Measurements from ENCODE around the gene NME8. TPM values are rescaled to one million over a fixed set of nuclear protein-coding genes. Genes with fewer than 3 reads are reported as not detected.

NME8 gene
- total and polyA plus RNA-seq, 2 of the 4 experiments (the other 2 are of a cell fraction): not detected

GRCh38 chr7:37916673-37917660 is 68.6 kb downstream of the NME8 start, which contains the start of gene SFRP4:
SFRP4 (minus strand) TSS chr7:37916817; CDS start chr7:37916537, 280 bp downstream.
- Histone ChIP-seq H3K4me3 (ENCODE audit: insufficient read depth, low read depth, low read length) (no peak within 1 kb of the TSS), H4K91ac (ENCODE audit: insufficient read depth, low read depth, low read length) (no peak within 1 kb of the TSS), H3K79me1 (ENCODE audit: low read depth in 1 of 2, low read length in 2 of 2) (no peaks in the 10 kb centered on the region), H2BK120ac (ENCODE audit: low read depth, low read length) (no peak within 1 kb of the TSS), H3K18ac (ENCODE audit: low read depth, low read length) (no peak within 1 kb of the TSS), H3K9me1 (ENCODE audit: insufficient read depth, low read length) (no peaks in the 10 kb centered on the region), H3K27me3 (ENCODE audit: control insufficient read depth, insufficient read depth, low read length) (peaks cover 3% of the 10 kb centered on the region; the same call in 1 of the 2 replicates), H2BK5ac (ENCODE audit: low read depth, low read length, poor library complexity, severe bottlenecking) (no peak within 1 kb of the TSS), H3K23ac (ENCODE audit: low read depth, low read length) (no peak within 1 kb of the TSS), H3K9ac (ENCODE audit: low read depth, low read length) (no peak within 1 kb of the TSS), H4K20me1 (ENCODE audit: insufficient read depth, low read length) (no peaks in the 10 kb centered on the region), H3K27ac (ENCODE audit: insufficient read depth, low read length) (no peak within 1 kb of the TSS), H3K36me3 (ENCODE audit: control insufficient read depth, insufficient read depth, low read length) (no peaks in the 10 kb centered on the region), H2AK9ac (replicated peaks; ENCODE audit: low read depth, low read length, poor library complexity) (no peak within 1 kb of the TSS), H2AK5ac (ENCODE audit: low read depth, low read length) (no peak within 1 kb of the TSS), H3K14ac (replicated peaks; ENCODE audit: low read depth, low read length) (no peak within 1 kb of the TSS), H3K4ac (ENCODE audit: low read depth, low read length) (no peak within 1 kb of the TSS), H3K9me3 (ENCODE audit: control insufficient read depth, insufficient read depth, low read length) (no peaks in the 10 kb centered on the region), H2AFZ (replicated peaks; ENCODE audit: low read length, poor library complexity) (peak within 1 kb of the TSS; percentile 59), H3K4me1 (ENCODE audit: control insufficient read depth, insufficient read depth, low read length) (no peaks in the 10 kb centered on the region), H3K56ac (ENCODE audit: extremely low read depth, insufficient read depth, low read length) (no peak within 1 kb of the TSS), H3K4me2 (ENCODE audit: low read depth, low read length) (no peak within 1 kb of the TSS; the same call in 1 of the 2 replicates), H4K5ac (ENCODE audit: low read depth, low read length) (no peak within 1 kb of the TSS), H2BK20ac (ENCODE audit: low read depth, low read length) (no peak within 1 kb of the TSS), H4K8ac (ENCODE audit: low read depth in 2 of 2, low read length in 2 of 2) (no peak within 1 kb of the TSS), H2BK15ac (ENCODE audit: low read depth, low read length) (no peak within 1 kb of the TSS)
- in situ Hi-C loops (cut with MboI; ENCODE audit: low sequenced_read_pairs) (no loop called here), intact Hi-C loops (cut with micrococcal nuclease) (no loop called here), dilution Hi-C loops (cut with HindIII; ENCODE audit: low sequenced_read_pairs, unreplicated experiment) (no loop called here)
- ATAC-seq (ENCODE audit: low read depth) (0 out of 2 replicates have a peak, but pooled peaks have one; percentile 44), DNase-seq (peak; percentile 1)
- TF ChIP-seq CTCF (conservative IDR thresholded peaks at IDR 0.05; ENCODE audit: low read depth, low read length) (peak; percentile 41), CHD1 (IDR thresholded peaks at IDR 0.05; ENCODE audit: low read depth, low read length) (no peak), RFX5 (IDR thresholded peaks at IDR 0.05; ENCODE audit: low read depth, low read length) (no peak), BHLHE40 (IDR thresholded peaks at IDR 0.05; ENCODE audit: low read depth, low read length) (no peak), MAZ (IDR thresholded peaks at IDR 0.05; ENCODE audit: borderline replicate concordance, low read depth, low read length) (no peak)
- 0% methylated on average over 3 of the region's 46 CpGs; no CpG with 5 or more reads in 1 of the 2 experiments for WGBS, 2 experiments (ENCODE audit: extremely low coverage in 2 of 2, insufficient read length in 1 of 2)
- BruUV-seq (replicated peaks): no TSS peak
- ChIA-PET POLR2A (ENCODE audit: unreplicated experiment) (no interaction called here), CTCF (interaction anchor here (0.7 kb wide), 1 partner anchor 9 kb away, joined by 3 read pairs; no protein-coding TSS in a partner anchor)

Data from IMR-90 (cell line).